HG02973 (cell line): ENCODE data around the gene FAIM2.

Source experiments
- ATAC-seq: cut with Tn5 transposase; IDR thresholded peaks from one replicate; pipeline ENCODE4 v1.9.1; 2021; ENCODE audit warnings: moderate library complexity; ENCODE audit not compliant: unreplicated experiment

The FAIM2 gene

GRCh38 chr12:49897276-49897675, 6.4 kb downstream of the FAIM2 start:
- no peak for ATAC-seq

DNA sequence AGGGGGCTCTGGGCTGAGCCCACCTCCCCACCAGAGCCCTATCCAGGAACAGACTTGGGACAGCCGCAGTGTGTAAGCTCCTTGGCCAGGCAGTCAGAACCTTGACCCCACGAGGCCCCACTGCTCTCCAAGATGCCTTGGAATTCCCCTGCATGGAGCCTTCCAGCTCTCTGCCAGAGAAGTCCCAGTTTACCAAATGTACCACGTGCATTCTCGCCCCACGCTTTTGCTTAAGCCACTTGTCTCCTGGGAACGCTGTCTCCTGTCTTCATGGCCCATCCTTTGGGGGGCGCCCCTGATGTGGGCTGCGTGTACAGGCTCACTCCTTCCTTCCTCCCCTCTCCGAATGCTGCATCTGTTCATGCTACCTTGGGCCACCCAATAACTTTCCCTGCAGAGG, 7.9 kb downstream of the FAIM2 start:
- no peak for ATAC-seq

DNA sequence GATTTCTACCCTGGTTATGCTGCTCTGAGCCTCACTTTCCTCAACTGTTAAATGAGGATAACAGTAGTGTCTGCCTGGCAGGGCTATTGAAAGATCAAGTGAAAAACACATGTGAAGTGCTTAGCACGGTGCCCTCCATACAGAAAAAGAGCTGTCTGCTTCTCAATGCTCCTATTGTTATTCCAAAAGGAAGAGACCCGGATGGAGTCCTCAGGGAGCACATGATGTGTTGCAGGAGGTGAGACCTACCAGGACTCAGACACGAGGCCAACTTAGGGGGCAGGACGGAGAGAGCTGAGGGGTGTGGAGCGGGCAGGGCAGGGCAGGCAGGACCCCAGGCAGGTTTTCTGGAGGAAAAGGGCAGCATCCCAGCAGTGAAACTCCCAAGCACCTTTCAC, 8.9 kb downstream of the FAIM2 start:
- no peak for ATAC-seq

DNA sequence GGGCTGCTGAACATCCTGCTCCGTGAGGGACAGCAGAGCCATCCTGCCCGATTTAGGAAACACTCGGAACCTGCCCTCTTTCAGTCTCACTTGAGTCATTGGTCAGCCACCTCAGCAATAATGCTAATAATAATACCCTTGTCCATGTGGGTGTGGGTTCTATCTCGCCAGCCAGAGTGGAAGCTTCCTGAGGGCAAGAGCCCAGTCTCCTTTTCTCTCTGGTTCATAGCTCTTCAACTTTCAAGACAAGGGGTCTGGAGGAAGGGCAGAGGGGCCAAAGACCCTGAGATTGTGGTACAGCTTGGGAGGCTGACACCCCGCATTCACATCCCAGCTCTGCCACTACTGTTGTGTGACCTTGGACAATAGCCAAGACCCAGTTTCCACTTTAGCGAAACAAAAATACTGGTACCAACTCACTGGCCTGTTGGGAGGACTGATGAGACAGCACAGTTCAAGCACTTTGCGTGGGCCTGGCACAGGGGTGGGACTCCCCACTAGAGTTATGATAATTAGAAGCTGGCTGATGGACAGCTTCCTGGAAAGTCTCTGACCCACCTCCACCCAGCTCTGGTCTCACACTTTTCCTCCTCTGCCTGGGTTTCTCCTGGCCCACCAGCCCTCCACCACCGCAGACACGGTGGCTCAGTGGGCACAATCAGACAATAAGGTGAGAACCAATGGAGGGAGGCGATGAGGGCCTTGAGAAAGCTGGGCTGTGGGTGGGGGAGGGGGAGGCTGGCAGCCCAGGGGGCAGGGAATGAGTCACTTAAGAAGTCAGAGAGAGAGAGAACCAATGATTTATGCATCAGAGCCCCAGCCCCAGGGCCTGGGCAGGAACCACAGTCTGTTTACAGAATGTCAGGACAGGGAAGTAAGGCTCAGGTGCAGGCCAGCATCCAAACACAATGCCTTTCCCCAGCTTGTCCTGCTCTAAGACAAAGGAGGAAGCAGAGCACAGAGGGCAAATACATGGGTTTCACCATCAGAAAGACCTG, 9.6 kb downstream of the FAIM2 start:
- no peak for ATAC-seq

GRCh38 chr12:49892732-49893317, 10.9 kb downstream of the FAIM2 start:
- no peak for ATAC-seq

- ATAC-seq: no peak
These were observed 11.5 kb downstream of the FAIM2 start for GRCh38 chr12:49892084-49892731.

- no peak for ATAC-seq
These were observed 12.2 kb downstream of the FAIM2 start for GRCh38 chr12:49891476-49891875.

DNA sequence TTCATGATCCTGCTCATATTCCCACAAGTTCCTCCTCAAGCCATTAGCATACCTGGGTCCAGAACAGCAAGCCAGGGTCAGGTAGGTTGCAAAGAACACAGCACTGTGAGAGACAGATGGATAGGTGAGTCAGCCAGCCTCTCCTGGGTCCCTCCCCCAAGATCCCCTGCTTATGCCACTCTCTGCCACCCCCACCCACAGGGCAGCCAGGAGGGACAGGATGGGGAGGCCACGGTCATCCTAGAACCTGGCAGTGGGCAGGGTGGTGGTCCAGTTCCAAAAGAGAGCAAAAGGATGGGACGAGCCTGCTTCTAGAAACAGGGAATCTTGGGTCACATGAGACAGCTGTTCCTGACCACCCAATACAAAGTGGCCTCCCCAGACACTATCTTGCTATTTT, 12.7 kb downstream of the FAIM2 start:
- no peak for ATAC-seq

DNA sequence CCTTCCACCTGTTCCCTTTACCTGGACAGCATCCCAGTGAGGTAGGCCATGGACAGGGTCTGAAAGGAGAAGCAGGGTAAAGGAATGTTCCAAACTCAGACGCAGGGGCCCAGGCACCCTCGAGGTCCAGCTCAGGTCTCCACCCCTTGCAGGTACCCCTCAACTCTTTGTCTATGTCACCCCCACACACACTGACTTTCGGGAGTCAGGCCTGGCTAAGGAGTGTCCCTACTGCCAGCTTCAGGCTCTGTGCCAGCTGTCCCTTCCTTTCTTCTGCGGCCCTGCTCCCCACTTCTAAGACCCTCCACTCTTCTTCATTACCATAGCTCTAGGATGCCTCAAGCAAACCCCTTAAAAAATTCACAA, 13.6 kb downstream of the FAIM2 start:
- ATAC-seq: no peak

GRCh38 chr12:49889361-49890095, 14.2 kb downstream of the FAIM2 start:
- no peak for ATAC-seq

DNA sequence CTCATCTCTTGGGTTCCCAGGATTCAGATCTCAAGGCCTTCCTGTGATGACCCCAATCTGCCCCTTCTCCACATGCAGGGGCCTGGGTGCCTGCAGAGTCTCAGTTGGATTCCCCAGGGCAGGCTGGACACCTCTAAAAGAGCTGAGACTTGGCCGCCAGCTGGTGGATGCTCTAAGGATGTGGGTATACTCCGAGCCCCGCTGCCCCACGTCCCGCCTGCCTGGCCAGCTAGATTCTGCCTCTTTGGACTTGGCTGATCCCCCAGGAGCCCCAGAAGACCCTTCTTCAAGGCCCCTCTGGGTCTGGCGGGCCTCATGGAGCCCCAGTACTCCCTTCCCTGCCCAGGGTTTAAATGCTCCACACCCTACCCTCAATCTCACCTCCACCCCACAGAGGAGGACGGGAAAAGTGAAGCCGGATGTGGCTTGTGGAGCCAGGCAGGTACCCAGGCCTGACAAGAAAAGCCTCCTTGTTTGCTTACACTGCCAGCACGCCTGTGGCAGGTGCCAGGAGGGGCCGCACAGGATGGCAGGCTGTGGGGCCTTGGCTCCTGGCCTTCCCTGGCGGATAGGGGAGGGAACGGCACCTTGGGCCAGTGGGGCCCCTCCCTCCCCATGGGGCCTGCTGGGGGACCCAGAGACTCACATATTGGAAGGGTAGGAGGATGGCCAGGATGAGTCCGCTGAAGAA, 15.1 kb downstream of the FAIM2 start:
- ATAC-seq: no peak

- ATAC-seq: no peak
These were observed 15.9 kb downstream of the FAIM2 start for GRCh38 chr12:49887536-49888401.

DNA sequence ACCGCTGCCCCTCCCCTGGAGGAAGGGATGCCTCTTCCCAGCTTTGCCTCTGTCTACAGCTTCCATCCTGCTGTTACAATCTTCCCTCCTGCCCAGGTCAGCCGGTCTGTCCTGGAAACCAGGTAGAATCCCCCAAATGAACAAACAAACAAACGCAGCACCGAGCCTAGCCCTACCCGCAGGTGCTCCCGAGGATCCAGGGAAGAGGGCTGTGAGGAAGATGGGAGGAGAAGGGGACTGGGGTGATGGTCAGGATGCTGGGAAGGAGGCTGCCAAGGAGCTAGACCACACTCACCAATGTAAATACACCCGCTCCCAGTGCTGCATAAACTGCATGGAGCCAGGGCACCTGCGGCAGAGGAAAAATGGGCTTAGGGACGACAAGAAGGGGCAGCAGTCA, 16.6 kb downstream of the FAIM2 start:
- no peak for ATAC-seq

DNA sequence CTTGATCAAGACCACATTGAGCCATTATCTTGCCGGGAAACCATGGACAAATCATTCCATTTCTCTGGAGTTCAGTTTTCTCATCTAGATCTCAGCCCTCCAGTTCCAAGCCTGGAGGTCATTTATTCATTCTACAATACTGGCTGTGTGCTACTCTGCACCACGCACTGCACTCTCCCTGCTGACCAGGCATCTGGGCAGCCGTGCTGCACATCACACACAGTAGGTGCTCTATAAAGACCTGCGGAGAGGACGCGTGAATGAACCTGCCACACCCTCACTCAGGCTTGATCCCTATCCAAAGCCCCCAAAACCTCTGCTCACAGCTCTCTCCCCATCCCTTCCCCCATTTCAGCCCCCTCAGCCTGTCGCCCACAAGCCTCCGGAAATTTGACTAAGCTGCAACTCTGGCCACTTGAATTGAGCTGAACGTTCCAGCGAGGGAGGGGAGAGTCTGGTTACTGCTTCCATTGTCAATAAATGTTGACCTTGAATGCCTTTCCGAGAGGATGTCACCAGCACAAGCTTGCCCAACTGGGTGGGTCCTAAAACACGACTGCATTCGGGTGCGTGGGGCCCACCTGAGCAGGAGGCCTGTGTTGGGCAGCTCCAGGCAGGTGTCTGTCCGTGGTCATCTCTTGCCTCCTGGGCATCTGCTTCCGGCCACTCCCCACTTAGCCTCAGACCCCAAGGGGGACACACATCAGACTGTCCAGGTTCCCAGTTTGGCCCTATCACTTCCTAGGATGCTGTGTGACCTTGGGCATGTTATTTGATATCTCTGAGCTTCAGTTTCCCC, 17.8 kb downstream of the FAIM2 start:
- ATAC-seq: no peak

DNA sequence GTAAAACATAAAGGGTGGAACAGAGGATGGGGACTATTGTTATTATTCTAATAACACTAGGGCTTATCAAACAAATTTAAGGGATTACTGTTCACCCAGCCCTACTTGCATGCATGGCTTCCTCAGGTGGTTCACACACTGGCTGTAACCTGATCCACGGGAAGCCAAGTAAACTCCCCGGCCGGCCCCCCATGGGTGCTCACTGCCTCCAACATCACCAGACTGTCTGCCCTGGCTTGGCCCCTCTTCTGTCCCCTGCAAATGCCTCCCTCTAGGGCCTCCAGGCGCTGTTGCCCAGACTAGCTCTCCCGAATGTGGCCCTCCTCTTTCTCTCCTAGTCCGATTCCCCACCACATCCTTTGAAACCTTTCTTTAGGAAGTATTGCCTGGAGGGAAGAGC, 18.6 kb downstream of the FAIM2 start:
- ATAC-seq: no peak

GRCh38 chr12:49882851-49883464, 20.7 kb downstream of the FAIM2 start:
- no peak for ATAC-seq

DNA sequence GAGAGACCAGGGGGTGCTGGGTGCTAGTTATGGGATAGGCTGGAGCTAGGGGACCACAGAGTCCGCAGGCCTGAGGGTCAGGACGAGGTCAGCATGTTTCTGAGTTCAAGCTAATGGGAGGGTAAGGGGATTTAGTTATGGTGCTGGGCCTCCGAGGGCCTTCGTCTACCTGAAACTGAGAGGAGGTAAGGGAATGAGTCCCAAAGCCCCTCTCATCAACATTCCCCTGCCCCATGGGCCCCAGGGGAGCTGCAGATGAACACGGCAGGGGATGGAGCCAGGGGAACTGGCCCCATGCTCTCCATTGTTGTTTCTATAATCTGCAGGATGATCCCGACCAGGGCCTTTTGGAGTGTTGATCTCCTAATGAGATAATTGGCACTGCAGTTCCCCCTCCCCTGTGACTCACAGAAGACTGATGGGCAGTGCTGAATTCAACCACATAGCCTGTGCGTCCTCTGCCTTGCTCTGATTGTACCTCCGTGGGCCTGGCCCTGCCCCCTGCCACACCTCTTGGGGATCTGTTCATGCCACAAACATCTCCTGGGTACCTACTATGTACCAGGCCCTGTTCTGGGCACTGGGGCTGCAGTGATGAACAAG, 21.4 kb downstream of the FAIM2 start:
- no peak for ATAC-seq
